Calu3 (cell line): ENCODE data around the gene SMIM20. TPM values are rescaled to one million over a fixed set of nuclear protein-coding genes. Genes with fewer than 3 reads are reported as not detected.

Source experiments
- BruUV-seq: library from RNA; stranded (reverse); fragments of 400-500 nt; replicated peaks from 2 replicates; lab custom pipeline; 2021; lab: Mats Ljungman, UMichigan
- CTCF ChIA-PET: fragments of 300-600 bp; sonication (Branson Sonifier 250); formaldehyde crosslinking; loops from one replicate; lab custom pipeline; 2022; ENCODE audit warnings: antibody characterized with exemption; lab: Charles Lee
- DNase-seq: peaks from one replicate; pipeline ENCODE4 v3.0.0; 2022
- H3K27ac Mint-ChIP-seq: one replicate; pipeline ENCODE4 v1.8.0; 2022; ENCODE audit warnings: mixed read lengths; ENCODE audit not compliant: unreplicated experiment
- H3K27me3 Mint-ChIP-seq: one replicate; pipeline ENCODE4 v1.8.0; 2022; ENCODE audit warnings: mixed read lengths; ENCODE audit not compliant: unreplicated experiment
- H3K36me3 Mint-ChIP-seq: one replicate; pipeline ENCODE4 v1.8.0; 2022; ENCODE audit warnings: mild to moderate bottlenecking, moderate library complexity, mixed read lengths; ENCODE audit not compliant: insufficient read depth, unreplicated experiment
- H3K4me1 Mint-ChIP-seq: one replicate; pipeline ENCODE4 v1.8.0; 2022; ENCODE audit warnings: mild to moderate bottlenecking, low read depth, mixed read lengths; ENCODE audit not compliant: unreplicated experiment
- H3K4me3 Mint-ChIP-seq: one replicate; pipeline ENCODE4 v1.8.0; 2022; ENCODE audit warnings: mild to moderate bottlenecking, low read depth, moderate library complexity, mixed read lengths; ENCODE audit not compliant: unreplicated experiment
- H3K9me3 Mint-ChIP-seq: one replicate; pipeline ENCODE4 v1.8.0; 2022; ENCODE audit warnings: low read depth, mixed read lengths; ENCODE audit not compliant: unreplicated experiment
- CTCF ChIP-seq: fragments of 200-600 bp; IDR thresholded peaks from one replicate; pipeline ENCODE4 v1.8.0; 2022; ENCODE audit warnings: antibody characterized with exemption; ENCODE audit not compliant: unreplicated experiment
- intact Hi-C: fragments of 100-400 bp; cut with micrococcal nuclease; formaldehyde crosslinking; loops from one replicate; pipeline ENCODE4 v1.10.0; 2022; ENCODE audit not compliant: unreplicated experiment
- total RNA-seq: library from RNA; stranded (reverse); gene quantifications from 2 replicates; pipeline ENCODE4 v1.2.3, GENCODE V29; 2022

SMIM20 gene
- total RNA-seq, 1 experiment from 2014 or later = 21.0 TPM

- no peaks in the 10 kb centered on the region for H3K9me3 Mint-ChIP-seq
- H3K4me3 Mint-ChIP-seq = no peak overlapping the region
- H3K4me1 Mint-ChIP-seq = peaks cover 12% of the 10 kb centered on the region
- no peaks in the 10 kb centered on the region for H3K27me3 Mint-ChIP-seq
- H3K36me3 Mint-ChIP-seq = peaks cover 4% of the 10 kb centered on the region
- intact Hi-C loops = no loop called here
- TF ChIP-seq CTCF = no peak
- BruUV-seq = no TSS peak
- DNase-seq = no peak
- CTCF ChIA-PET = no interaction called here
- no peak overlapping the region for H3K27ac Mint-ChIP-seq
Measured at GRCh38 chr4:25972984-25973745, 59.1 kb downstream of the SMIM20 start.

GRCh38 chr4:25976780-25977179 is 62.8 kb downstream of the SMIM20 start:
- DNase-seq = no peak
- no TSS peak for BruUV-seq
- Mint-ChIP-seq H3K4me3 (no peak overlapping the region), H3K36me3 (no peaks in the 10 kb centered on the region), H3K27me3 (no peaks in the 10 kb centered on the region), H3K4me1 (no peaks in the 10 kb centered on the region), H3K9me3 (no peaks in the 10 kb centered on the region), H3K27ac (no peak overlapping the region)
- CTCF ChIA-PET = interaction anchor here (0.5 kb wide), 1 partner anchor 15 kb away, joined by 3 read pairs; no protein-coding TSS in a partner anchor
- TF ChIP-seq CTCF = no peak
- intact Hi-C loops = no loop called here

GRCh38 chr4:25977397-25978170 is 63.6 kb downstream of the SMIM20 start:
- Mint-ChIP-seq H3K4me3 (no peak overlapping the region), H3K27ac (no peak overlapping the region), H3K4me1 (no peaks in the 10 kb centered on the region), H3K27me3 (no peaks in the 10 kb centered on the region), H3K9me3 (no peaks in the 10 kb centered on the region), H3K36me3 (no peaks in the 10 kb centered on the region)
- intact Hi-C loops = no loop called here
- CTCF ChIA-PET = no interaction called here
- no TSS peak for BruUV-seq
- no peak for DNase-seq
- no peak for TF ChIP-seq CTCF

- Mint-ChIP-seq H3K4me3 (no peak overlapping the region), H3K36me3 (no peaks in the 10 kb centered on the region), H3K4me1 (no peaks in the 10 kb centered on the region), H3K9me3 (no peaks in the 10 kb centered on the region), H3K27ac (no peak overlapping the region), H3K27me3 (no peaks in the 10 kb centered on the region)
- no TSS peak for BruUV-seq
- CTCF ChIA-PET = no interaction called here
- no peak for TF ChIP-seq CTCF
- intact Hi-C loops = no loop called here
- DNase-seq = no peak
Measured at GRCh38 chr4:25978327-25978726, 64.3 kb downstream of the SMIM20 start.

Other genes starting within 250 kb of the SMIM20 start
- 116 and 120 TPM in 2 replicates for gene SEL1L3, start 51.2 kb upstream of the SMIM20 start, total RNA-seq